ENCODE measurements around the gene TFAP2A.

Gene TFAP2A

DNA sequence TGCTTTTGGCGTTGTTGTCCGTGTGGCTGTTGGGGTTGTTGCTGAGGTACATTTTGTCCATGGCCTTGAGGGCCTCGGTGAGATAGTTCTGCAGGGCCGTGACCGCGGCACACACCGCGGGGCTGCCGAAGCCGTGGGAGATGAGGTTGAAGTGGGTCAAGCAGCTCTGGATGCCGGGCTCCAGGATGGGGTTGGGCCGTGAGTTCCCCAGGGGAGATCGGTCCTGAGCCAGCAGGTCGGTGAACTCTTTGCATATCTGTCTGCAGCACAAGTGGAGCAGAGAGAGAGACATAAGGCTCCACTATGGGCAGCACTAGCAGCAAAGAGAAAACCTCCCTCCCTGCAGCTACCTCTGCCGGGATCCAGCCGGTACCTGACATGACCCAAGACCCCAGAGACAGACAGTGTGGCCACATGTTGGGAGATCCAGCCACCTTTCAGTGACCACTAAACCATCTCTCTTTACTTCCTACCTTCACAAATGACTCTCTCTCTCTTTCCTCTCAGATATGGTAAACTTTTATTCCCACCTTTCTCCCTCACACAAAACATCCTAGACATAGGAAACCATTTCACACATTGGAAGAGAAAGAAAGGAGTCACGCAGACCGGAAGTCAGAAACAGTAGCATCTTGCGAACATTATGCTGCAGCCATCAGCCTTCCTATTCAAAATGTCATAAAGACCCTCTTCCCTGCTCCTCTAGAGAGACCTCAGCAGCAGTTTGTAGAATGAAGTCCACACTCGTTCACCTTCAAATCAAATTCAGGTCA lies 16.2 kb downstream of the TFAP2A start:
- no peak for DNase-seq

DNA sequence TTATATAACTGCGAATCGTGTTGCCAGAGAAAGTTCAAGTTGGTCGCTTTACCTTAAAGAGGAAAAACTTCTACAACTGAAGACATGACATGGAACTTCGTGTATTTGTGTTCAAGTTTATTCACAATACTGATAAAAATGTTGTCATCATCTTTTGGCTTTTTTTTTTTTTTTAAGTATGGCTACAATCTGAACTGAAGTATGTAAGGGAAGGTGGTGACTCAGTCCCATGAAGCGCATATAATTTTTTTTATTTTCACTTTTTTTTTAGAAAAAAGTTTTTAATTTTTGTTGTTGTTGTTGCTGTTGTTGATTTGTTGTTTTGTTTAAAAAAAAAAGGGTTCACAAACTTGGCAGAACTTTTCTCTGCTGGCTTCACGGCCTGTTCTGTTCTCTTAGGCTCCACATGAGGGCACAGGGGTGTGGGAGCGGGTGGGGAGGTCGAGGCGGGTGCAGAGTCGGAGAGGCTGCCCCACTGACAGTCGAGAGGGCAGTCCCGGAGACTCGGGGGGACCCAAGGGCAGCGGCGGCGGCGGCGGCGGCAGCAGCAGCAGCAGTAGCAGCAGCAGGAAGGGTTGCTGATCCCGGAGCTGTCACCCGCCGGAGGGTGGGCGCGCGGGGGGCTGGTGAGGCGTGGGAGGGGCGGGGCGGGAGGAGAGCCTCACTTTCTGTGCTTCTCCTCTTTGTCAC lies 17.0 kb downstream of the TFAP2A start:
- no peak for DNase-seq

DNA sequence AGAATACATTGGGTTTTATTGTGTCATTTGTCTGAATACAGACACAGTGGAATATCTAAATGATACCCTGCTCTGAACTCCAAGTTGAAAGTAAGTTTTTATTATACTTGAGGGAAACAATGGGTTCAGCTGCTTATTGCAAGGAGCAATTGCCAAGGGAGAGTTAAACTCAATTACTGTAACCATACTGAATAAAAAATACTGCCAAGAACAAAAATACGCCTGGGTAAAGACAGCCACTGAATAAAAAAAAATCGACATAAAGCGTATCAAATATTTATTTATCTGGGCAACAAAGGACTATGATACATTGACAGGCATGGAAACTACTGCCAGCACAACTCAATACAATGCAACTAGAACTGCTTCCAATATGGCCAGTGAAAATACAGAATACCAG lies 18.1 kb downstream of the TFAP2A start:
- DNase-seq = no peak

DNA sequence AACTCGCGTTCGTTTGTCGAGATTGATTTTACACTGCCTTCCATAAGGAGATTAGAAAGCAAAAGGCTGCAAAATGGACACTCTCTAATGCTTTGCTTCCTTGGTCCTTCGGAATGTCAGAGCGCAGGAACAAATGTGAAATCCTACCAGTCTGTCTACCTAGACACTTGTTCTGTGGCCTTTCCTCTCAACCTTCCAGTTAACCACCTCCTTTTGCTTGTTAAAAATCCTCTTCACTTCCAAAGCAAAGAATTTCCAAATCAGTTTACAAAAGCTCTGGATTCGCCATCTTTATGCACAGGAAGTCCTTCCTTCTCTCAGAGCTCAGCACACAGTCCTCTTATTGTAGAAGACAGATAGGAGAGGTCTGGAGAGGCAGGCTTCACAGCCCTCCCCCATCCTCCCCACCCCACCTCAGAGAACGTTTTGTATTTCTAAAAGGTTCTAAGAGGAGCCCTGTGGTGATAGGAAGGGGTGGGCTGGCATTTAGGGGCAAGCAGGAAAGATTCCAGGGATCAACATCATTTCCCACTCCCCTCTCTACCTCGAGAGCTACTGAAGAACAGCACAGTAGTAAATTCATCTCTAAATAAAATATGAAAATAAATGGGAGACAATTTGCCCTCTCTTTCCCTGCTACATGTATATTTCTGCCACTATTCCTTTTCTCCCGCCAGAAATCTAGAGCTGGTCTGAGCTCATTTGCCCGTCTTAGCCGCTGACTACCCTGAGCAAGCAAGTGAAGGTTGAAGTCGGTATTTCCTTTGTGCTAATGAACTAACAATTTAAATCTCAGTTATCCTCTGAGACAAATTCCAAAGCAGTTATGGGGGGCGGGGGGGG lies 18.9 kb downstream of the TFAP2A start:
- DNase-seq = no peak

DNA sequence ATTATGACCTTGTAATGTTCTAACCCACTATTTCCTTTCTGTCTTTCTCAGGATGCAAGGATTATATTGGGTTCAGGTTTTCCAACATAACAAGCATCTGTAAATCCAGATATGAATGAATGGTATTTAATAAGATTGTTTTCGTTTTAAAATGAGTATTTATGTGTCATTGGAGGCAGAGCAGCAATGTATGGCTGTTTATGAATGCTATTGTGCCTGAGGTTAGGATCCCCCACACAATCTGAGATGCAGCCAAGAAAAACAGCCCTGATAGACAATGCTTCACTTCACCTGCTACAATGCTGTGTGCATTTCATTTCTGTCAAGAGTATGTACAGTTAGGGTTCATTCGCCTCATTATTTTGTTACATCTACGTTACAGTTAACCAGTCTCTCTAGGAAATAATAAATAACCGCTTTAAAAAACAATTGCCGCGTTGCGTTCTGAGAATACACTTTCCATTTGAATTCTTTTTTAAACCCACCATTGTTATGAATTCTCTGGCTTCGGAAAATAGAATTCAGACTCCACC lies 19.6 kb downstream of the TFAP2A start:
- no peak for DNase-seq

DNA sequence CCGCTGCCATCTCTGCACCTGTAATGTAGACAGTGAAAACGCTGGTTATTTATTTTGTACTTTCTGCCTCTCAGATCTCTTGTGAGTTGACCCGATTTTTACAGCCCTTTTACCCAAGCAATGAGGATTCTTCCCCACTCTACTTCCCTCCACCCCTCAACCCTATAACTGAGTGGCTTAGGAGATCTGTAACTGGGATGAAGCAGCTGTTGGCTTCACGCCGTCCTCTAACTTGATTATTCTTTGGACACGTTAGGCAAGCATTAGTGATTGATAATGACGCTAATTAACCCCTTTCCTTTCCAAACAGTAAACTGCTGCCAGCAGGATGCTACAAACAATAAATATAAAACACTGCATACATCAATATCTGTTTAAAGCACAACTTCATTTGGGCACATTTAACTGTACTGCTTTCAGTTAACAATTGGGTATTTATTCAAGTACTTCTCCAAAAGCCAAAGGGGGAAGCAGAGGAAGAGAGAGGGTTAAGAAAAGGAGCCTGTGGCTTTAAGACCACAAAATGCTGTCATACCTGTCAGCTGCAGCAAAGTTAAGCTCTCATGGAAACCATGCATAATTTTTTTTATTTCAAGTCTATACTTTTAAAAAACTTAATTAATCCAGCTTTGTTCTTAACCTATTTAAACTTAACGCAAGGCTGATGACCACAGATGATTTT lies 21.2 kb downstream of the TFAP2A start:
- no peak for DNase-seq

DNA sequence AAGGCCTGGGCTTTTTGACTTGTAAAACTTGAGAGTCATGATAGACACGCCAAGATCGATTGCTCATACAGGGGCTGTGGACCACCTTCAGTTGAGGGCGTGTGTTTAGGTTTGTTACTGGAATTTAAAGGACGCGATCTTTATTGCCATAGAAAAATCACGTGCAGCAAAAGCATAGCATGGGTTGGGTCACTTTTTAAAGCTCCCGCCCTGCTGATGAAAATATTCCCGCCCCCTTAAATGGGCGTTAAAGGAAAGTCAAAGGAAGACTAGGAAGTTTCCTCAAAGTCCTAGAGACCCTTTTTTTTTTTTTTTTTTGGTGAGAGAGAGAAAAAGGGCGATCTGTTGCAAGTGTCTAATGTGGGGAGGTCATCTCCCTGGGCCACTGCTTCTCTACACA lies 23.1 kb downstream of the TFAP2A start:
- no peak for DNase-seq

DNA sequence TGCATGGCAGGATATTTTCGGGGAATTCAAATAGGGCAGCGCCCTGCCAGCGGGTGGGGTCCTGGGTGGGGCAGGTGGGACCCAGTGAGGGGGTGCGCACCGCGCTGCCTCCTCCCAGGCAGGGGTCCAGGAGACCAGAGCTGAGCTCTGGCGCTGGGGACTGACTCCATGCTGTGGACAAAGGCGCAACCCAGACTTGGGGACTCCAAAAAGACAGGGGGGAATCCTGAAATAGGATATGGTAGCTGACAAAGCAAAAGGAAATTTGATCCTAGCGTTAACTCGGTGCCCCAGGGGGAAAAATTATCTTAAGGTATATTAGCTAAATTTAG lies 23.6 kb downstream of the TFAP2A start:
- DNase-seq = no peak

DNA sequence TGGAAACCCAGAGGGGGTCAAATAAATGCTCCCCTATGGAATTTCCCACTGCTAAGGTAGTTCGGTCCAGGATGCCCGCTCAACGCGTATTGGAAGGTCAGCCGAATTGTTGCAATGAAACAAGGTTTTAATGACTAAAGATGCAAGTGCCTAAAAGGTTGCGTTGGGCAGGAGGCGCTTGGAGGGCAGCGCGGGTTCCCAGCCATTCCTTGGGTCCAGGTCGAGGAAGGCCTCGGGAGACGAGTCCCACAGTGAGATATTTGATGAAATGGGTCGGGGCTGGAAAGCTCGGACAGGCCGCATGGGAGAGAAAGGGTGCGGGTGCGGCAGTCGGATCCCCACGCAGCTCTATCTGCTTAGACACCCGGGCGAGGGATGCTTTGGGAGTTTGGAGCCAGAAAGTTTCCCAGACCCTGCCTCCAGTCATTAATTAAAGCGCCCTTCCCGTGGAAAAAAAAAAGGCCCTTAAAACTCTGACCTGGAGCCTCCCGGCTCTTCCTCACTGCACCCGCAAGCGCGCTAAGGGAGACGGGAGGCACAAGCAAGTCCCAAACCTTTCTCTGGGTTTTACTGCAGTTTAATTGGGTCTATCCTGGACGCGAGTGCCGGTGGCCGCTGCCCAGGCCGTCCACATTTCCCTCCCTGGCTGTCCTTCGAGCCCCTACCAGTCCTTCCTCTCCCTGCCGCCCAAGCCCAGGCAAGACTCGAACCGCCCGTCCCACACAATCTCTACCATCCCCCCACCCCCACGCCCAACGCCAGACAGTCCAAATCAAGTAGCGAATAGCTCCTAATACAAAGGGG lies 24.2 kb downstream of the TFAP2A start:
- no peak for DNase-seq

DNA sequence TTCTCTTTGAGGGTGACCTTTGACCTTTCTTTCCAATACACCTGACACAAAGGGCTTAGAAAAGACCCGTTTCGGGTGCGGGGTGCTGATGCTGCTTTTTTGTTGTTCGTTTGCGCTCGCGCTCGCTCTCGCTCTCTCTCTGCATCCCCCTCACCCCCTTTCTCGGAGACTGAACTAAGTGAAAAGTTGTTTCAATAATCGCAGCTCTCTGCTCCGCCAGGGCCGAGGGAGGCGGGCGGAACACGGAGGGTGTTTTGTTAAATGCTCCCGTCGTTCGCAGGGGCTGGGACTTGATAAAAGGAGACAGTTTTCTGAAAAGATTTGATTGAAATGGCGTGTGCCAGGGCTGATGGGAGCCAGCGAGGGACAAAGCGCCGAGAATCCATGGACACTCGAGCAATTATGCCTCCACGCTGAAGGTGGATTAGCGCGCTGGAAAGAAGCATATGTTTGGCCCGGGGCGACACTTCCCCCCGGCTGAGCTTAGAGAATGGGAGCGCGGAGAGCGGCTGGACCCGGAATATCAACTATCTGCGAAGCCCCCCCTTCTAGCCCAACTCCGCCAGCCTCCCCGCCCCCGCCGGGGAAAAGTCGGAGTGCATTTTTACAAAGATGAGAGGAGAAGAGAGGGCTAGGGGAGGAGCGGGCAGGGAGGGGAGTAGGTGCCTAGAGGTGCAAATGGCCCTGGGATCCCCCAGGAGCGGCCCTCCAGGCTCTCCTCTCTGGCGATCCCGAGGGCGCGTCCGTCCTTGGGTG lies 25.0 kb downstream of the TFAP2A start:
- no peak for DNase-seq

DNA sequence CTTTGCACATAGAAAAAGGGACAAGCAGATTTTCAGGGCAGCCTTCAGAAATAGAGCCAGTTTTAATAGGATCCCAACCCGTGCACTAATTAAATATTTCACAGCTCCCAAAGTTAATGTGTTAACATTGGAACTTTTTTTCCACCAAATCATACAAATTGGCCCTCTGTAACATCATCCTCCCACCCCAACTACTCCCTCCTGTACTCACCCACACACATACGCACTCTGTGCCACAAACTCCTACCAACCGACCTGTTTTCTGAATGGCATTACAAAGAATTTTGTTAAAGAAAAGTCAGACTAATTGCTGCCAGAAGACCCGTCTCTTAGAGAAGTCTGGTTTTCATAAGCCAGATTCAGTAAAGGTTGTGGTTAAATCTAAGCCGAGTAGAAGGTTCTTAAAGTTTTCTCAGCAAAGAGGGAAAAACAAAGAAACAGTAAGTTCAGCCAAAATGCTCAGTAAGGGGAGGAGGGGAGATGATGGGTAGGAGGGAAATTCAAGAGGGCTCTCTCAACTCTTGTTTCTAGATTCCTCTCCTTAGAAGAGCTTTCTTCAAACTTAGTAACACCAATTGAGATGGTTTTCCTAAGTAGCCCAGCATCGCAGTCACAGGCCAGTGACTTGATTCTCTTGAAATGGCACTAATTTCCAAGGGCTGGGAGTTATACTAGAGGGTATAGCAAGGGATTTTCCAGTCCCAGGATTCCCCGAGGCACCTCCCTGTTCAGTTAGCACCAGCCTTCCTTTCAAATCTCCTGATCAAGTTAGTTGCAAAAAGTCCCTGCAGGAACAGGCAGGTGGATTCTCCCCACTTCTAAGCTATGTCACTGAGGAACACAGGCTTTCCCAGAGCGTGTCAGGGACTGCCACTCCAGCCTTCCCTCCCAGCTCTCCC lies 27.9 kb downstream of the TFAP2A start:
- no peak for DNase-seq

DNA sequence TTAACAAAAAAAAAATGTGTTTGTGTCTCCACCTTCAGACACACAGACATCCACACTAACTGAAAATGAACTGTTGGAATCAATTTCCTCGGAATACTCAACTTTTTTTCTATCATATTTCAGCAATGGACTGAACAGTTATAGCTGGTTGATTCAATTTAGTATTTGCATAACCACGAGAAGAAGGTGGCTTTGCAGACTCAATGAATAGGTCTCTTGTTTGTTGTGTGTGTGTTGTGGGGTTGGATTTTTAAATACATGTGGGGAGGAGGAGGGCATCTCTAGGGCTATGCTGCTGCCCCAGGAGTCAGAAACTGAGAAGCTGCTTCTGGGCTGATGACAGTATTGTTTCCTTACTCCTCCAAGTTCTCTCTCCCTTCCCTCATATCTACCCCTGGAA lies 28.7 kb downstream of the TFAP2A start:
- DNase-seq = no peak

DNA sequence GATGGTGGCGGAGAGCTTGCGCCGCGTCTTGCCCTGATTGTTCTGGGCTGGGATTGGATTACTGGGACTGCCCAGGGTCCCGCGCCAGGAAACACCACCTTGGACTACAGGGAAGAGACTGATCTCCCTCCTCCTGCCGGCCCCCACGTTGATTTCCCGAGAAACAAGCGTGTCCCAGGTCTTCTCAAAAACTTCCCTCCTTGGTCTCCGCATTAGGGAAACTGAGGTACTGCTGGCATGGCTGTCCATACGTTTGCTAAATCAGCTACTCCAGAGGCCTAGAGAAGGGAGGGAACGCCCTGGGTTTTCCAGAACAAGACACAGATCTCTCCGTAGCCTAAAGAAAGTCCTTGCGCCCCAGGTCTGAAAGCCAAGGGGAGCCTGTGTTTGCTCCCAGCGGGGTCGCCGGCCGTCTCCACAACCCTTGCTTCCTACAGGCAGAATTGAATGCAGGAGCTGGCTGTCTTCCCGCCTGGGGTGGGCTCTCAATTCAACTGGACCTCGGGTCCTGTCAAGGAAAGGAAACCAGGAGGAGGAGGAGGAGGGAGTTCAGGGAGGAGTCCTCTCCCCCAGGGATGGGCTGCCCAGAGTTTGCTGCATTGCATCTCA lies 29.2 kb downstream of the TFAP2A start:
- DNase-seq = no peak

DNA sequence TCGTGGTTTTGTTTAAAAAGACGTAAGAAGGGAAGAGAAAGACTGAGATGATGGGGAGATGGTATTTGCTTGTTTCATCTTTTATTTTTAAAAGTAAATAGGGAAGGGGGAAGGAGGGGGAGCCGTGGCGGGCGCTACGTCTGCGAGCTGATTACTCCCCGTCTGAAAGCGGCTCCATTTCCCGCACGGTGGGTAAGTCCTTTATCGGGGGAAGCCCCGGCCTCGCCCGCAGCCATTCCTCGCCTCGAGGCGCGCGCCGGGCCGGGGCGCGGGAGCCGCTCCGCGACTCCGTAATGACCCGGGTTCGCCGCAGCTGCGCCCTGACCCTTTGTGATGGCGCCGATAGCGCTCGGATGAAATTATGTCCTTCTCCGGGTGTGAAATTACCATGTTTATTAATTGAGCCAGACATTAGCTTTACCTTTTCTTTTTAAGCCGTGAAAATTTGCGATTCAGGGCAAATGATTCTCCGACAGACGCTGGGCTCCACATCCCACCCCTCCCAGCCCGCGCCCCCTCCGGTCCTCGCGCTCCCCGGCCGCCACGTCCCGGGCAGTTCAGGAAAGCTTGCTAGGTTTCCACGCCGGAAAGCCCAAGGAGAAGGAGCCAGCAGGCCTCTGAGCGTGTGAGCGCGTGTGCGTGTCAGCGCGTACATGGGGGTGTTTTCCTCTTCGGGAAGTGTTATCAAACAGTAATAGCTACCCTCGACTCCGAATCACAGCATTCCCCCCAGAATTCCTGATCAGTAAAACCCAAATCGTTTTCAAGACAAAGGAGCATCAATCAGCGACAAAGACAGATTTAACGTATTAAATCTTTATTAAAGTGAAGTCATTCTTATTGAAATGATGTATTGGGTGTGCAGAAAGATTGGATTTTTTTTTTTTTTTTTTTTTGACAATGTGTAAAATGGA lies 30.0 kb downstream of the TFAP2A start:
- no peak for DNase-seq

DNA sequence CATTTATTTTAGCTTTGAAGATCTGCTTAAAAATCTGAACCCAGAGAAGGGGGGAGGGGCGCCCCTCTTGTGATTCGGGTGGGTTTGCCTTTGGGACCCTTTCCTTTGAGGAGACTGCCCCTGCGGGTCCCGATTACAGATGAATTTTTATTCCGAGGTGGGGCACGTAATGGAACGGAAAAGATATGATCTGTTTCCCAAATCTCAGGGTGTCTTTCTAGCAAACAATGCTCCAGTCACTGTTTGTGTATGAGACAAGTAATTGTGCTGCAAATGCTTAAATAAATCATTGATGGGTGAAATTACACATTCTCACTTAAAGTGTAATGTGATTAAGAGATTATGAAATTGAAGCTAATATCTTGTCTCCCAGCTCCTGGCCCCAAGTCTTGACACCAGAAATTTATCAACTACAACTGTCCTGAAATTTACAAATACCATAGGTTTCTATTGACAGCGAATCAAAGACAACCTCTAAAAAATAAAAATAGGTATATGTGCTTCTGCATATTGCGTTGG lies 30.7 kb downstream of the TFAP2A start:
- DNase-seq = no peak

DNA sequence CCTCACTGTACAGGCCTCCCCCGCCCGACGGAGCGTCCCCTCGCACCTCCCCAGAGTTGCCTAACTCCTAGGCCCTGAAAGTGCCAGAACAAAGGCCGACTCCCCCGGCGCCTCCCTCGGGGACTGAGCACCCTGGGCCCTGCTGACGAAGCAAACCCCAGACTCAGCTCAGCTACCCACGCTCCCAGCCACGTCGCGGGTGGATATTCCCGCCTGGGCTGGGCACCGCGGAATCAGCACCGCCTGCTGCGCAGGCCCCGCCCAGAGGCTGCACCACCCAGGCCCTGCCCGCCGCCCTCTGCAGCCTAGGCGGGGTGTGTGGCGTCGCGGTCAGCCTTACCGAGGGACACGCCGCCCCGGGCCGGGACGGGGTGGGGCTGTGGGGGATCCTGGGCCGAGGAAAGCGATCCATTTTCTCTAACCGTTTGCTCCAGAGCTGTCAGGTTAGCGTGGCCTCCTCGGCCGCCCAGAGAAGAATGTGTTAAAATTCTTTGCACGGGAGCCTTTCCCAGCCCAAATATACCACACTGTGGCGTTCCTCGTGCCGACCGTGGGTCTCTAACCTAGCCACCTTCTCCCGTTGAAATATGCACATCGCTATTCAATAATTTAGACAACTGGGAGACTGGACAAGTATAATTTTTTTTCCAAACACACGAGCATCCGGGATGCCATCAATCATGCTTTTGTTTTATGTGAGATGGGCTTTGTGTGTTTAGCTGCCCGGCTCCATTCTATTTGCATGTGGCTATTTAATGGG lies 31.4 kb downstream of the TFAP2A start:
- no peak for DNase-seq

DNA sequence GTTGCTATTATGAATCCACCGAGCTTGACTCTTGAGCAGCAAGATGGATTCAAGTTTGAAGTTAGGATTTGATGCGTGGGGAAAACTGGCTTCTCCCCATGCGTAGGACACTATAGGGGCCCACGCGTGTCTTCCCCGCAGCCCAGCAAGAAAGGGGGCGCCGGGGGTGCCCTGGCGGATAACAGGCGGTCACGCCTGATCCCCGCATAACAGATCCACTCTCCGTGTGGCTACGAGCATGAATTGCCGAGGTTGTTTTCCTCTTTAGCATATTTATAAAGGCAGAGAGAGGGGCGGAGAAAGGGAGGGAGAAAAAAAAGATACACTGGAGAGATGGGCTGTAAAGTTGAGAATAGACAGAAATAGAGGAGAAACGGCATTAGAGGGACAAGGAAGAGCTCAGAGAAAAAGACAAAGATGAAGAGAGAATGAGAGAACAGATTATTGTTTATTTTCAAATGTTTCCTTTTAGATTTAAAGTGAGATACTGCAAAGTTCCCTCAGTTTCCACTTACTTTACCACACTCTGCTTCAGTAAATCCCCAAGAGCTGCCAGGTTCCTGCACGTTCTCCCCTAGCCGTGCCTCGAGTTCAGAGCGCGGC lies 32.0 kb downstream of the TFAP2A start:
- no peak for DNase-seq
